NCI-H128 (cell line): Measurements from ENCODE around the gene NPW.
A peak's percentile ranks its signal among the peaks of the same experiment; 100 is the strongest.
"Not testable (repeated sequence)": the region's sequence is repeated elsewhere in the genome, so short reads cannot be mapped to it uniquely, and the experiment has no call there.

Experiments
- DNase-seq: peaks from one replicate; lab custom pipeline; 2025; ENCODE audit not compliant: unreplicated experiment; lab: John Stamatoyannopoulos, UW

Gene NPW

GRCh38 chr16:2019921-2020831 is 591 bp downstream of the NPW start:
- no peak for DNase-seq

GRCh38 chr16:2022723-2023091 is 3.1 kb downstream of the NPW start:
- DNase-seq: no peak

GRCh38 chr16:2023092-2024031 is 3.8 kb downstream of the NPW start:
- DNase-seq: peak; percentile 33

DNA sequence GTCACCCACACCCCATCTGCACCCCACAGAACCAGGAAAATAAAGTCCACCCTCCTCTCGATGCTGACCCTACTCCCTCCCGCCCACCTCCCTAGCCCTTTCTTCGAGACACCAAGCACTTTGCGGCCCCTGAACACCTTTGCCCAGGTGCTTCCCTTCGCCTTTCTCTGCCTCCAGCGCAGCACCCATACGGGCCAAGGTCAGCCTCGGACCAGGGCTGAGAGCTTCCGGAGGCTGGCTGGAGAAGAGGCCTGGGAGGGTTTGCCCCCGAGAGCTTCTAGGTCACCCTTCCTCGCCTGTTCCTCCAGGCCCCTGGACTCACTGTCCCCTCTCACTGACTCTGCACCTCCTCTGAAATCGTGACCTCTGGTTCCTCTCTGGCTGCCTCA is 4.4 kb downstream of the NPW start:
- DNase-seq: no peak

- DNase-seq: no peak
These were observed 5.7 kb downstream of the NPW start for GRCh38 chr16:2025251-2025650.

- DNase-seq: no peak
These were observed 6.4 kb downstream of the NPW start for GRCh38 chr16:2025878-2026460.

DNA sequence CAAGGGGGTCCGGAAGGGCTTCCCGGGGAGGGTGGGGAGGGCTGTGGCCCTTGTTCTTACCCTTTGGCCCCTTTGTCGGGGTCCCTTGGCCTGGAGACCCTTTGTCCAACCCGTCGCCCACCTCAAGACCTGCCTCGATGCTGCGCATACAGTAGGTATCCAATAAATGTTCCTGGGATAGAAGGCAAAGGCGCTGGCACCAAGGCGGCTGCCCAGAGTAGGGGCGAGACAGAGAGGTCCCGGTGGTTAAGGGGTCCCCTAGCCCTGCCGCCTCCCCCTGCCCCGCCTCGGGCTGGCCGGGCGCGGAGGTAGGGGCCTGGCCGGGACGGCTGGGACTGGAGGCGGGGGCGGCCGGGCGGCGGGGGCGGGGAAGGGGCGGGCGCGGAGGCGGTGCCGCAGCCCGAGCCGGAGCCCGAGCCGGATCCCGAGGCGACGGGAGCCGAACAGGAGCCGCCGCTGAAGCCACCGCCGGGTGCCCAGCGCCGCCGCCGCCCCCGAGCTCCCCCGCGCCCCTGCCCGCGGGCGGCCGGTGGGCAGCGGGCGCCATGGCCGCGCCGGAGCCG is 7.0 kb downstream of the NPW start, which contains the start of gene NHERF2:
NHERF2 (plus strand) TSS at position 442 of the 563 bp plus-strand sequence; CDS start at position 546, 104 bp downstream.
- DNase-seq: no peak

- no peak for DNase-seq
These were observed 7.7 kb downstream of the NPW start for GRCh38 chr16:2027024-2028010.

- DNase-seq: no peak
These were observed 8.6 kb downstream of the NPW start for GRCh38 chr16:2028146-2028545.

DNA sequence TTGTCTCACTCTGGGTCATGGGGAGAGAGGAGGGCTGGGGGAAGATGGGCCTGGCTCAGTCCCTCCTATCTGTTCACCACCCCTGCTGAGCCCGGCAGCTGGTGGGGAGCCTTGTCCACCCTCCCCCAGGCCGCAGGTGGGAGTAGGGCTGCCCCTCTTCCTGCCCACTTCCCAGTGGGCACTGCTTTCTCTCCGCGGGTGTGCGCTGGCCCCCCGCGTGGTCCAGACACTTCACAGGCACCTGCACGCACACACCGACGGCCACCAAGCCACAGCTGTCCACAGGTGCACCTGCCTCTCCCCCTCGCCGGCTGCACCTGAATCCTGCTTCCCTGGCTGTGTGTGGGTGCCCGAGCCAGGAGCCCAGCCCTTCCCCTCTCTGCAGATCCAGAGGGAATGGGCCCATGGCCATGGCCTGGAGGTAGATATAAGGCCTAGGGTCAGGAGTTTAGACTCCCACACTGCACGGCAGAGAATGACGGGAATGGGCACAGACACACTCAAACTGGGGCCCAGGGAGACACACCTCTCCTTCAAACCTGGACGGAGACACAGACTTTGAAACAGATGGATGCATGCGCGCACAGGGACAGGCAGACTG is 9.1 kb downstream of the NPW start:
- DNase-seq: no peak

- no peak for DNase-seq
These were observed 9.8 kb downstream of the NPW start for GRCh38 chr16:2029350-2029749.

DNA sequence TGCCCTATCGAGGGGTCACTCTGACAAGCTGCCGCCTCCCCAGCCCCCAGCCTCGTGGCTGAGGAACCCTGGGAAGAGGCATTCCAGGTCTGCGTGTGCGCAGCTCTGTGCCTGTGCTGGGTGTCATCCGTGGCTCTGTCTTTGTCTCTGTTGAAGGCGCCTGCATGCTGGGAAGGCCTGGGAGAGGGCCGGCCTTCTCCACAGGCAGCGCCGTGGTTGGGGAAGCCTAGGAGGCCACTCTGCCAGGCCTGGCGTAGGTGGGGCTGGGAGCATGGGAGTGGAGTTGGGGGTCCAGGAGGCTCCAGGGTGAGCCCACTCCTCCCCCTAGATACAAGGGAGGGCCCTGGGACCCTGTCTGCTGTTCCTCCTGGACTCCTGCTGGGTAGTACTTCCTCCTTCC is 10.5 kb downstream of the NPW start:
- DNase-seq: no peak

DNA sequence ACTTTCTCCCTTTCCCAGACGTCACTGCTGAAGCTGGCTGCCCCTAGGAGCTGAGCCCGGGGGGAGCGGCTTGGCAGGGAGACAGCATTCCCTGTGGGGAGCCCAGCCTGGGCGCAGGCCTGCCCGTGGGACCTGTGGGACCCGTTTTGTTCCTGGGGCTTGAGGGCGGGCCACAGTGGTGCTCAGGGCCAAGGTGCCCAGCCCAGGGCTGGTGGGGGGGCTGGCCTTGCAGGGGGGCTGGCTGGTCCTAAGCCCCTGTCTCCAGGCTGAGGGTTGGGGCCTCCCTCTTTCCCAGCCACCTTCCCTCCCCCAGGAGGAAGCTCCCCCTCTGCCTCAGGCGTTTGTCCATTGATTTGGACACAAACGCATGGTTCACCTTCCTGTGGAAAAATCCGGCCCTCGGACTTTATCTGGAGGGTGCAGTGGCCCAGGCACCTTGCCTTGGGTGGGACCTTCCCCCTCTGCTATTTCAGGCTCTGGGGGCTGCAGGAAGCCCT is 11.5 kb downstream of the NPW start:
- no peak for DNase-seq

DNA sequence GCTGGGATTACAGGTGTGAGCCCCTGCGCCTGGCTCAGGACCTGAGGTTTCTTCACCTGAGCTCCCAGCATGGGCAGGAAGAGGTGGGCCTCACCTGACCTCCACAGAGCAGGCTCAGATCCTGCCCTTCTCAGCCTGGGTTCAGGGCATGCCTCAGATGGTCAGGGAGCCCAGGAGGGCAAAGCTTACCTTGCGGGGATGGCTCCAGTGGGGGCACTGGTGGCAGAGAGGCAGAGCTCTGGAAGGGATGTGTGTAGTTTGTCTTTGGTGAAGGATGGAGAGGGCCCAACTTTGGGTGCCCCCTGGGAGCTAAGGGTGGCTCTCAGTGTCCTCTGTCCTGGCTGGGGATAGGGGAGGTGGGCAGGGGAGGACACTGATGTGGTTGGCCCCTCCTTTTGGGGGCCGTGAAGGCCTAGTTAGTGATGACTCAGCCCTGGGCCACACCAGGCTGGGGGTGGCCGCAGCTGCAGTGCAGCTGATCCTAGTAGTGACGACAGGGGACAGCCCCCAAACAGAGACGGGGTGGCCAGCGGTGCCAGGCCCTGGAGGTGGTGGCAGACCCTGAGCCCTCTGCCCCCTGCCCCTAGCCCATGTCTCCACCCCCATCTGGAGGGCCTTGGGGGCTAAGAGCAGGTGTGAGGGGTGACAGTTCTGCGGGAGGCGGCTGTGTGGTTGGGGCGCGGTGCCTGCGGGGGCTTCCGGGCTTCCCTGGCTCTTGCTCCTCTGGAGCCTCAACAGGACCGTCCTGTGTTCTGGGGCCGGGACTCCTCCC is 12.9 kb downstream of the NPW start:
- DNase-seq: no peak

GRCh38 chr16:2033057-2033908 is 13.7 kb downstream of the NPW start:
- no peak for DNase-seq

GRCh38 chr16:2033909-2034695 is 14.5 kb downstream of the NPW start:
- DNase-seq: not testable (repeated sequence)
